HepG2 (cell line): ENCODE data around the gene PTMA. TPM values are rescaled to one million over a fixed set of nuclear protein-coding genes. Genes with fewer than 3 reads are reported as not detected.

ENCODE experiments used
- FOXC1 ChIP-seq: sonication (generic); formaldehyde crosslinking; IDR thresholded peaks from 2 replicates; pipeline ENCODE4 v1.8.0; 2022; ENCODE audit warnings: mild to moderate bottlenecking, missing genetic modification reagents, borderline replicate concordance
- HMG20A ChIP-seq: IDR thresholded peaks from 2 replicates; pipeline ENCODE4 v1.6.1; 2016; ENCODE audit warnings: borderline replicate concordance
- IRX3 ChIP-seq: sonication (generic); formaldehyde crosslinking; IDR thresholded peaks from 2 replicates; pipeline ENCODE4 v1.8.1; 2023; ENCODE audit warnings: mild to moderate bottlenecking, low read depth, missing genetic modification reagents, borderline replicate concordance
- PHF5A ChIP-seq: IDR thresholded peaks from one replicate; pipeline ENCODE4 v1.6.1; 2018; ENCODE audit warnings: low read depth, missing genetic modification reagents; ENCODE audit not compliant: unreplicated experiment
- PHF8 ChIP-seq: sonication (generic); formaldehyde crosslinking; IDR thresholded peaks from 2 replicates; pipeline ENCODE4 v1.5.0; 2020; ENCODE audit warnings: missing genetic modification reagents
- PITX1 ChIP-seq: sonication (generic); formaldehyde crosslinking; IDR thresholded peaks from 2 replicates; pipeline ENCODE4 v1.5.1; 2020; ENCODE audit warnings: mild to moderate bottlenecking, missing genetic modification reagents
- STAT5B ChIP-seq: sonication (generic); formaldehyde crosslinking; IDR thresholded peaks from 2 replicates; pipeline ENCODE4 v1.4.0; 2020; ENCODE audit warnings: missing genetic modification reagents
- TFDP2 ChIP-seq: sonication (generic); formaldehyde crosslinking; IDR thresholded peaks from 2 replicates; pipeline ENCODE4 v1.4.0; 2020; ENCODE audit warnings: missing genetic modification reagents
- TSC22D2 ChIP-seq: sonication (generic); formaldehyde crosslinking; IDR thresholded peaks from 2 replicates; pipeline ENCODE4 v1.5.1; 2020; ENCODE audit warnings: missing genetic modification reagents, mild to moderate bottlenecking, borderline replicate concordance
- ZFP36 ChIP-seq: fragments of 150-350 bp; IDR thresholded peaks from 2 replicates; pipeline ENCODE4 v1.6.1; 2018; ENCODE audit warnings: borderline replicate concordance, low read length, low read depth; ENCODE audit not compliant: partially characterized antibody
- ZFP37 ChIP-seq: sonication (generic); formaldehyde crosslinking; IDR thresholded peaks from 2 replicates; pipeline ENCODE4 v1.4.0; 2020; ENCODE audit warnings: missing genetic modification reagents, borderline replicate concordance
- ZNF24 ChIP-seq: fragments of 450-650 bp; IDR thresholded peaks from 2 replicates; pipeline ENCODE4 v1.6.1; 2017; ENCODE audit warnings: antibody characterized with exemption, mild to moderate bottlenecking
- ZNF253 ChIP-seq: sonication (generic); formaldehyde crosslinking; IDR thresholded peaks from 2 replicates; pipeline ENCODE4 v1.8.0; 2022; ENCODE audit warnings: mild to moderate bottlenecking, missing genetic modification reagents, borderline replicate concordance
- ZNF281 ChIP-seq: sonication (generic); formaldehyde crosslinking; IDR thresholded peaks from 2 replicates; pipeline ENCODE4 v1.4.0; 2020; ENCODE audit warnings: missing genetic modification reagents, borderline replicate concordance
- ZNF326 ChIP-seq: sonication (generic); formaldehyde crosslinking; IDR thresholded peaks from 2 replicates; pipeline ENCODE4 v1.4.0; 2020; ENCODE audit warnings: missing genetic modification reagents, borderline replicate concordance
- ZNF362 ChIP-seq: sonication (generic); formaldehyde crosslinking; IDR thresholded peaks from 2 replicates; pipeline ENCODE4 v1.4.0; 2020; ENCODE audit warnings: missing genetic modification reagents, mild to moderate bottlenecking, borderline replicate concordance
- ZNF569 ChIP-seq: sonication (generic); formaldehyde crosslinking; IDR thresholded peaks from 2 replicates; pipeline ENCODE4 v1.5.0; 2020; ENCODE audit warnings: mild to moderate bottlenecking, missing genetic modification reagents, moderate library complexity, borderline replicate concordance
- ZNF709 ChIP-seq: sonication (generic); formaldehyde crosslinking; IDR thresholded peaks from 2 replicates; pipeline ENCODE4 v1.5.0; 2020; ENCODE audit warnings: mild to moderate bottlenecking, missing genetic modification reagents
- polyA plus RNA-seq, 8 experiments: library from polyadenylated mRNA; depleted of rRNA in 3 of 8; stranded (reverse) in 7 of 8; unstranded in 1 of 8; fragments of >200 nt; fragmentation: Illumina TruSeq in 4 of 8; extraction: Trizol in 4 of 8; gene quantifications; 2 replicates each; pipeline versions ENCODE4 v1.2.1 to v1.2.3, GENCODE V29; 2011 to 2016; ENCODE audit warnings: low read depth in 4 of 8, missing spikeins in 1 of 8, mixed read lengths in 1 of 8; ENCODE audit not compliant: insufficient read depth in 1 of 8
- total RNA-seq, 5 experiments: library from RNA; depleted of rRNA; stranded (reverse); fragments of >200 nt; fragmentation: Illumina TruSeq; extraction: Trizol; gene quantifications; 2 replicates each; pipeline ENCODE4 v1.2.3, GENCODE V29; 2016; ENCODE audit warnings: low read depth in 1 of 5

The PTMA gene
- total and polyA plus RNA-seq, 2 of the 13 experiments (the other 11 are each of a cell fraction or from before 2014, with no cell fraction given) = 190 to 1,086 TPM

- TF ChIP-seq FOXC1 (peak; percentile 44; the same call in 1 of the 2 replicates), ZFP37 (CRISPR knock-in tag) (no peak), ZNF281 (CRISPR knock-in tag) (no peak), ZNF326 (no peak), TSC22D2 (CRISPR knock-in tag) (no peak; the same call in 1 of the 2 replicates), ZNF253 (no peak), ZNF709 (CRISPR knock-in tag) (no peak), ZNF24 (no peak), TFDP2 (no peak), PHF8 (CRISPR knock-in tag) (0 out of 2 replicates have a peak, but pooled peaks have one; percentile 28), HMG20A (CRISPR knock-in tag) (no peak), PHF5A (no peak), ZNF569 (CRISPR knock-in tag) (no peak), ZFP36 (no peak), IRX3 (CRISPR knock-in tag) (0 out of 2 replicates have a peak, but pooled peaks have one; percentile 25), ZNF362 (CRISPR knock-in tag) (no peak), PITX1 (CRISPR knock-in tag) (no peak), STAT5B (CRISPR knock-in tag) (no peak)
These were observed 679 bp downstream of the PTMA start (continued) for GRCh38 chr2:231708773-231709635.
